NCI-H1092 (cell line): ENCODE results near the gene RNF151.
"Not testable (repeated sequence)": the region's sequence is repeated elsewhere in the genome, so short reads cannot be mapped to it uniquely, and the experiment has no call there.

Source experiments
- DNase-seq: peaks from one replicate; lab custom pipeline; 2025; lab: John Stamatoyannopoulos, UW

Gene RNF151

DNA sequence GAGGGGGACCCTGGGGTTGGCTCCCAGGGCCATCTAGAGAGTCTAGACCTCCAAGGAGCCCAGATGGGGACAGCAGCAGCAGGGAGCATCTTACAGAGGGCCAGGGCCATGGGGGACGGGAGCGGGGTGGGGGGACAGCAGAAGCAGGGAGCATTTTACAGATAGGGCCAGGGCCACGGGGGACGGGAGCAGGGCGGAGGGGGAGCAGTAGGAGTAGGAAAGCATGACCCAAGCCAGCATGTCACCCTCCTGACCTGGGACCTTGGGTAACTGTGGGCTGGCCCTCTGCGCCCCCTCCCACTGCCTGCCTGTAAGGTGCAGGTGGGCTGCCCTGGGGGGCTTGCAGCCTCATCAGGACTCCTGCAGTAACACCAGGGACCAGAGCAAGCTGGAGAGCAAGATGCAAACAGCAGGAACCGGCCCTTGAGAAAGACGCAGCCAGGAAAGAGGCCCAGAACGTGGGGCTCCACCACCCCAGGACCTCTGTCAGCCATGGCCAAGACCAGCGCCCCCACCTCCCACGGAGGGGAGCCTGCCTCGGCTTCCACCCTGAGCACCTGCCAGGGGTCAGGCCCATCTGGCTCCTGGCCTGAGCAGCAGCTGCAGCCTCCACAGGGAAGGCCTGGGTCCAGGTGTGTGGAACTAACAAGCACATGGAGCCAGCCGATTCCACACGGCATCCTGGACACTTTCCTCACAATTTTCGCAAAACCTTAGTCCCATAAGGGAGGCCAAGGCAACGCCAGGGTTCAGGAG lies 40.6 kb downstream of the RNF151 start:
- DNase-seq, result no peak

- no peak for DNase-seq
Observed at GRCh38 chr16:2008009-2008526, 41.4 kb downstream of the RNF151 start.

DNA sequence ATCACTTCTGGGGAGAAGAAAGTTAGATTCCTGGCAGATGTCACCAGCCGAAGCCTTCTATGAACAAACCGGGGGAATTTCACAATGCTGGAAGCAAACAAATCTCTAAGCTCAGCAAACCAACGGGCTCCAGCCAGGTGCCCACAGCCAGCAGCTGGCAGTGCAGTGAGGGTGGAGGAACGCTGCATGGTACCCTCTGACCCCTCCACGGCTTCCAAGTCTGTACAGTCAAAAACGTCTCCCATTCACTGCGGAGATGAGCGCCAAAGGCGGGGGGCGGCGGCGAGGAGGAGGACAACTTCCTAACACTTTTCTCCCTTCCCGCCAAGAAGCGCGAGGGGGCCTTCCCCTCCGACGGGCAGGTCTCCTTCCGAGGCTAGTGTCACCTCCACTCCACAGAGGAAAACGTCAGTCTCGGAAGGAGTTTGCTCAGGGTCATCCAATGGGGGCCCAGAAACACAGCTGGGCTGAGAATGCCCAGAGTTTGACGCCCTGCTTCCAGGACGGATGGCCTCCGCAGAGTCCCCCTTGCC lies 42.0 kb downstream of the RNF151 start:
- DNase-seq, result no peak

DNA sequence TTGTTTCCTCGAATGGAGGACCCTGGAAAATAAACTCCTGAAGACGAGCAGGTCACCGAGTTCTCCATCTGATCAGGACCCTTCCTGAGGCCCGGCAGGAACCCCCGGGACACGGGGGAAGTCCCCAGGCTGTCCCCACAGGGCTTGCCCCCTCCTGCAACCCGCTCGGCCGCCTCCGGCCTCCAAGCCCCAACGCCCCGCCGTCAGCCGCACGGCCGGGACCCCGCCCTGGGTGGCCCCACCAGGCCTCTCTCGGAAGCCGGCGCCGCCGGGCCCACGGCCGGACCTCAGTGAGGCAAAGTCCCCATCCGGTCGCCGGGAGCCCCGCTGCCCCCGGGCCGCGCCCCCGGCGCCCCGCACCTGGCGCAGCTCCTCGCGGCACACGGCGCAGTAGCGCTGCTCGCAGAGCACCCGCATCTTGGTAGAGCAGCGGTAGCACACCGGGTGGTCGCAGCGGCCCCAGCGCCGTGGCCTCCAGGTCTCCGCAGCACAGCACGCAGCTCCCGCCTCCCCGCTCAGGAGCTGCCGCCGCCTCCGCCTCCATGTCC lies 42.6 kb downstream of the RNF151 start:
- DNase-seq, result no peak

GRCh38 chr16:2009791-2010510 lies 43.3 kb downstream of the RNF151 start, which contains the start of gene ZNF598:
ZNF598 (minus strand) TSS chr16:2009821.
- DNase-seq, result peak; percentile 81

- DNase-seq, result not testable (repeated sequence)
Observed at GRCh38 chr16:2011726-2012125, 45.1 kb downstream of the RNF151 start.

DNA sequence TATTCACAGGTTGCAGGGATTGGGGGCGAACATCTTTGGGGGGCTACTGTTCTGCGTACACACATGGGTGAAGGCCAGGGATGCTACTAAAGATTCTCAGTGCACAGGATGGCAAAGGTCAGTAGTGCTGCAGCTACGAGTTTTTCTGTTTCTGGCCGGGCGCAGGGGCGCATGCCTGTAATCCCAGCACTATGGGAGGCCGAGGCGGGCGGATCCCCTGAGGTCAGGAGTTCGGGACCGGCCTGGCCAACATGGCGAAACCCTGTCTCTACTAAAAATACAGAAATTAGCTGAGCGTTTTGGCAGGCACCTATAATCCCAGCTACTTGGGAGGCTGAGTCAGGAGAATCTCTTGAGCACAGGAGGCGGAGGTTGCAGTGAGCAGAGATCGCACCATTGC lies 46.9 kb downstream of the RNF151 start:
- no peak for DNase-seq

GRCh38 chr16:2015117-2015946 lies 48.7 kb downstream of the RNF151 start:
- DNase-seq, result no peak

DNA sequence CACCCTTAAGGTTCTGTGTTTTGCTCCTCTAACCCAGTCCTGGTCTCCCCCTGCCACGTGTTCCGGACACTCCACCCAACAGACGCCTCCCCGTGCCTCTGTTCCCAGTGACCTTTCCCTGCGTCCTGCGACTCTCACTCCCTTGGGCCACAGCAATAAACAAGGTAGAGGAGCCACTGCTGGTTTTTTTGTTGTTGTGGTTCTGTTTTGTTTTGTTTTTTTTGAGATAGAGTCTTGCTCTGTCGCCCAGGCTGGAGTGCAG lies 49.2 kb downstream of the RNF151 start:
- no peak for DNase-seq

DNA sequence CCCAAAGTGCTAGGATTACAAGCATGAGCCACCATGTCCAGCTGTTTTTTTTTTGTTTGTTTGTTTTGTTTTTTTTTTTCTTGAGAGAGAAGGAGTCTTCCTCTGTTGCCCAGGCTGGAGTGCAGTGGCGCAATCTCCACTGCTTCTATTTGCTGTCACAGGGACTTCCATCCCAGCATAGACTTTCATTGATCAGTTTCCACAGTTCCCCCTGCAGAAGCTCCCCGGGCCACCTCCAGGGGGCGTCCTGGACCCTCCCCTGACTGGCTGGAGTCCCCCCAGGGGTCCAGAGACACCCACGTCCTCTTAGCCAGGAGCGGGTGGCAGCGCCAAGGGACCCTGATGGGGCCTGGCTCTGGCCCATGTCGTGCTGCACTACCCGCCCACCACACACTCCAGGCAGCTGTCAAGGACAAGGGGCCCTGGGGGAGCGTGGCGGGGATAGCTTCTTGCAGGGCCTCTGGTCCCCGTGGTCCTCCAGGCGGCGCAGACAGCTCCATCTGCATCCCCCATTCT lies 49.8 kb downstream of the RNF151 start:
- DNase-seq, result no peak
